KMS-11 (cell line): Measurements from ENCODE around the gene MAP2K7.

ENCODE experiments used
- H2AFZ ChIP-seq: fragments of 200-600 bp; sonication (generic); 2 replicates; pipeline ENCODE4 v1.6.1; 2016; ENCODE audit warnings: antibody characterized with exemption, mixed run types, low read depth
- H3K27ac ChIP-seq: fragments of 200-600 bp; sonication (generic); 2 replicates; pipeline ENCODE4 v1.6.1; 2016; ENCODE audit warnings: mild to moderate bottlenecking, mixed run types
- H3K27me3 ChIP-seq: fragments of 200-600 bp; sonication (generic); 2 replicates; pipeline ENCODE4 v1.6.1; 2017; ENCODE audit warnings: mild to moderate bottlenecking, low read depth, mixed run types, moderate library complexity; ENCODE audit not compliant: insufficient read depth
- H3K36me3 ChIP-seq: fragments of 200-600 bp; sonication (generic); 2 replicates; pipeline ENCODE4 v1.6.1; 2017; ENCODE audit warnings: mild to moderate bottlenecking, mixed run types; ENCODE audit not compliant: insufficient read depth
- H3K4me1 ChIP-seq: fragments of 200-600 bp; sonication (generic); 2 replicates; pipeline ENCODE4 v1.6.1; 2016; ENCODE audit warnings: mild to moderate bottlenecking, low read depth, mixed run types; ENCODE audit not compliant: poor library complexity, severe bottlenecking
- H3K4me2 ChIP-seq: fragments of 200-600 bp; sonication (generic); 2 replicates; pipeline ENCODE4 v1.7.0; 2016; ENCODE audit warnings: mild to moderate bottlenecking, mixed run types
- H3K4me3 ChIP-seq: fragments of 200-600 bp; sonication (generic); IDR thresholded peaks from 2 replicates; pipeline ENCODE4 v1.6.1; 2017; ENCODE audit warnings: low read depth, low read length, mixed read lengths; ENCODE audit not compliant: insufficient read depth
- H3K79me2 ChIP-seq: fragments of 200-600 bp; sonication (generic); 2 replicates; pipeline ENCODE4 v1.6.1; 2016; ENCODE audit warnings: low read depth, mixed run types; ENCODE audit not compliant: insufficient read depth
- H3K9ac ChIP-seq: fragments of 200-600 bp; sonication (generic); 2 replicates; pipeline ENCODE4 v1.6.1; 2016; ENCODE audit warnings: mild to moderate bottlenecking, mixed run types
- H4K20me1 ChIP-seq: fragments of 200-600 bp; sonication (generic); 2 replicates; pipeline ENCODE4 v1.6.1; 2016; ENCODE audit warnings: mild to moderate bottlenecking, mixed run types; ENCODE audit not compliant: insufficient read depth
- TF ChIP-seq, protein P1 (sequence below): fragments of 200-600 bp; sonication (generic); conservative IDR thresholded peaks from 2 replicates; pipeline ENCODE4 v1.6.1; 2017; ENCODE audit warnings: low read depth, mild to moderate bottlenecking, antibody characterized with exemption, low read length, moderate library complexity, mixed read lengths

The MAP2K7 gene

DNA sequence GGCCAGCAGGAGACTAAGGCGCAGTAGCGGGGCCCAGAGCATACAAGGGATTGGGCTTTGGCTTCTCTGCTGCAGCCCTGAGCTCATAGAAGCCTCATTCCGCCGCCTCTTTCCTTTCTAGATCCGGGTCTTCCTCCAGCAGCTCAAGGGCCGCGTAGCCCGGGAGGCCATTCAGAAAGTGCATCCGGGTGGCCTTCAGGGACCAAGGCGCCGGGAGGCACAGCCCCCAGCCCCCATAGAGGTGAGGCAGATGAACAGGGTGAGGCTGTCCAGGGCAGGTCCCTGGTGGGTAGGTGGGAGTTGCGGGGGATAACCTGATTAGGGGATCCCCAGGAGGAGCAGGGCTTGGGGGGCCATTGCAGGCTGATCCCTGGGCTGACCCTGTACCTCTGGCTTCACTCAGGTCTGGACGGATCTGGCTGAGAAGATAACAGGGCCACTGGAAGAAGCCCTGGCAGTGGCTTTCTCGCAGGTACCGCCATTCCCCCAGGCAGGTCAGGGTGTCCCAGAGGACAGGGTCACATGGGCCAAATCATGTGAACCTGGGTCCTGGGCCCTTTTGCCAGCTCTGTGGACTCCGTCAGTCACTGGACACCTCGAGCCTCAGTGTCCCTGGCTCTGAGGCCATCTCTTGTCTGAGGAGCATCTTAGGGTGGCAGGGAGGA lies 17.8 kb downstream of the MAP2K7 start:
- peak overlapping the region; percentile 60 for H3K4me2 ChIP-seq
- no peak overlapping the region for H3K9ac ChIP-seq
- no peaks in the 10 kb centered on the region for H3K79me2 ChIP-seq
- peaks cover 18% of the 10 kb centered on the region for H3K27me3 ChIP-seq
- H3K36me3 ChIP-seq, result no peaks in the 10 kb centered on the region
- peaks cover 14% of the 10 kb centered on the region for H3K4me1 ChIP-seq
- 0 out of 2 replicates have a peak overlapping the region, but pooled peaks have one; percentile 34 for H2AFZ ChIP-seq
- H4K20me1 ChIP-seq, result no peaks in the 10 kb centered on the region
- TF ChIP-seq, protein P1, sequence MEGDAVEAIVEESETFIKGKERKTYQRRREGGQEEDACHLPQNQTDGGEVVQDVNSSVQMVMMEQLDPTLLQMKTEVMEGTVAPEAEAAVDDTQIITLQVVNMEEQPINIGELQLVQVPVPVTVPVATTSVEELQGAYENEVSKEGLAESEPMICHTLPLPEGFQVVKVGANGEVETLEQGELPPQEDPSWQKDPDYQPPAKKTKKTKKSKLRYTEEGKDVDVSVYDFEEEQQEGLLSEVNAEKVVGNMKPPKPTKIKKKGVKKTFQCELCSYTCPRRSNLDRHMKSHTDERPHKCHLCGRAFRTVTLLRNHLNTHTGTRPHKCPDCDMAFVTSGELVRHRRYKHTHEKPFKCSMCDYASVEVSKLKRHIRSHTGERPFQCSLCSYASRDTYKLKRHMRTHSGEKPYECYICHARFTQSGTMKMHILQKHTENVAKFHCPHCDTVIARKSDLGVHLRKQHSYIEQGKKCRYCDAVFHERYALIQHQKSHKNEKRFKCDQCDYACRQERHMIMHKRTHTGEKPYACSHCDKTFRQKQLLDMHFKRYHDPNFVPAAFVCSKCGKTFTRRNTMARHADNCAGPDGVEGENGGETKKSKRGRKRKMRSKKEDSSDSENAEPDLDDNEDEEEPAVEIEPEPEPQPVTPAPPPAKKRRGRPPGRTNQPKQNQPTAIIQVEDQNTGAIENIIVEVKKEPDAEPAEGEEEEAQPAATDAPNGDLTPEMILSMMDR, result no peak
- H3K27ac ChIP-seq, result no peak overlapping the region
- no peak overlapping the region for H3K4me3 ChIP-seq

DNA sequence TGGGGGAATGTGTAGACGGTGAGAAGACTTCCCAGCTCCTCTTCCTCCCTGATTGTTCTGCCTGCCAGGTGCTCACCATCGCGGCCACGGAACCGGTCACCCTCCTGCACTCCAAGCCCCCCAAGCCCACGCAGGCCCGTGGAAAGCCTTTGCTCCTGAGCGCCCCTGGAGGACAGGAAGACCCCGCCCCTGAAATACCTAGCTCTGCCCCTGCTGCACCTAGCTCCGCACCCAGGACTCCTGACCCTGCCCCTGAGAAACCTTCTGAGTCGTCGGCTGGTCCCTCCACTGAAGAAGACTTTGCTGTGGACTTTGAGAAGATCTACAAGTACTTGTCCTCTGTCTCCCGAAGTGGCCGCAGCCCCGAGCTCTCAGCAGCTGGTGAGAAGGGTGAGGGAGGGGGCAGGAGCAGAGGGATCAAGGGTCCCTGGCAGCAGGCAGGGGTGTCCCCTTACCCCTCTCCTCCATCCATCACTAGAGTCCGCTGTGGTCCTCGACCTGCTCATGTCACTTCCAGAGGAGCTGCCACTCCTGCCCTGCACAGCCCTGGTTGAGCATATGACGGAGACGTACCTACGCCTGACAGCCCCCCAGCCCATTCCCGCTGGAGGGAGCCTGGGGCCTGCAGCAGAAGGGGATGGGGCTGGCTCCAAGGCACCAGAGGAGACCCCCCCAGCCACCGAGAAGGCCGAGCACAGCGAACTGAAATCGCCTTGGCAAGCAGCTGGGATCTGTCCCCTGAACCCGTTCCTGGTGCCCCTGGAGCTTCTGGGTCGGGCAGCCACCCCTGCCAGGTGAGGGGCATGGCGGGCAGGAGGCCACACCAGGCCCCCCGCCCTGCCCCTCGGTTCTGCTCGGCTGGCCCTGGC lies 18.5 kb downstream of the MAP2K7 start:
- Histone ChIP-seq H4K20me1 (no peaks in the 10 kb centered on the region), H3K79me2 (no peaks in the 10 kb centered on the region), H3K4me1 (peaks cover 14% of the 10 kb centered on the region), H3K27ac (no peak overlapping the region), H3K9ac (no peak overlapping the region), H2AFZ (no peak overlapping the region), H3K4me2 (no peak overlapping the region), H3K4me3 (no peak overlapping the region), H3K27me3 (peaks cover 13% of the 10 kb centered on the region; the same call in 1 of the 2 replicates), H3K36me3 (no peaks in the 10 kb centered on the region)
- TF ChIP-seq, protein P1, result no peak

DNA sequence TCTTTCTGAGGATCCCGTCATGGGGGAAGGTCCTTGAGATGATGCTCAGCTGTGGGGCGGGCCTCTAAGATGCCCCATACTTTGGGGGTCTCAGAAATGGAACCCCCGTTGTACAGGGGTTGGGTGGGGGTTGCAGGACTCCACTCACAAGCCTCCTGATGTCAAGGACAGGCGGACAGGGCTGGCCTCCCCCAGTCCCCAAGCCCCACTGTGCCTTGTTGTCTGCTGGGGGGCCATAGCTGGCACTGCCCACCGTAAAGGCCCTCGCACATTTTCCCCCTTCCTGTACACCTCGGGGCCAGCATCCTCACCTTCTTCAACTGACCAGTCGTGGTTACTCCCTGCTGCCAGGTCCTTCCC lies 19.1 kb downstream of the MAP2K7 start:
- Histone ChIP-seq H3K4me3 (no peak overlapping the region), H3K9ac (no peak overlapping the region), H3K36me3 (no peaks in the 10 kb centered on the region), H3K27me3 (peaks cover 8% of the 10 kb centered on the region; the same call in 1 of the 2 replicates), H2AFZ (no peak overlapping the region), H3K79me2 (no peaks in the 10 kb centered on the region), H4K20me1 (no peaks in the 10 kb centered on the region), H3K27ac (no peak overlapping the region), H3K4me1 (peaks cover 14% of the 10 kb centered on the region), H3K4me2 (no peak overlapping the region)
- TF ChIP-seq, protein P1, result no peak

DNA sequence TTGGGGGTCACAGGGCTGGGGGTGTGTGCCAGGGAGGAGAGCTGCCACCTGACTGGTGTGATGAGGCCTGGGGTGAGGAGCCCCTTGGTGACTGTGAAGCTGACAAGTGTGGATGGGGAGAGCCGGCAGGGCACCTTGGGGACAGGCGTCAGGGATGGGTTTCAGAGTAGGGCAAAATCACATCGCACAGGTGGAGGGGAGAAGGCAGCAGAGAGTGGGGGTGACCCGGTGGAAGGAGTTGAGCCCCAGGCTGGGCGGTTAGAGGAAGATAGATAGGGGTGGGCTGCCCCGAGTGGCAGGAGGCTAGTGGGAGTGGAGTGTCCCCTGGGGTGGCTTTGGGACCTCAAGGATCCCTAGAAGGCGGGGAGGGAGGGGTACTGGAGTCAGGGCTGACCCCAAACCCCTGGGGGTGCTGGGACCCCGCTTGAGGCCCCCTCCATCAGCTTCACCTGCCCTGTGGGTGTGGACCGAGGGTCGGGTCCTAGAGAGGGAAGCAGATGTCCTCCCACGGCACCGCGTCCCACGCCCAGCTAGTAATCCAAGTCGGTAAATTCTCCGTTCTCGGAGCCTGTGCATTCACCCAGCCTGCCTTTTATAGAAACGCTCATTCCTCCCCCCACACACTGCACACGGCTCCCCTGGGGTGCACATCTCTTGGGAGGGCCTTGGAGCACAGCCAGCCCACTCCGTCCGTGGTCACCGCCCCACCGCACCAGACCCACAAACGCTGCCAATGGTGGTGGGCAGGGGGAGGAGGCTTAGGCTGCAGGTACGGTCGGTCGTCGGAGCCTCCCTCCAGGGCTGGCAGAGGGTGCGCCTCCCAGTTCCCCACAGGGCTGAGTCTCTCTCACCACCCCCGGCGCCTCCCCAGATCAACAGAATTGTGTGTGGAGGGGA lies 19.9 kb downstream of the MAP2K7 start:
- H2AFZ ChIP-seq, result no peak overlapping the region
- H3K4me1 ChIP-seq, result peaks cover 14% of the 10 kb centered on the region
- no peaks in the 10 kb centered on the region for H3K79me2 ChIP-seq
- TF ChIP-seq, protein P1, result no peak
- no peak overlapping the region for H3K27ac ChIP-seq
- no peaks in the 10 kb centered on the region for H4K20me1 ChIP-seq
- no peaks in the 10 kb centered on the region for H3K36me3 ChIP-seq
- no peak overlapping the region for H3K4me3 ChIP-seq
- no peak overlapping the region for H3K4me2 ChIP-seq
- H3K9ac ChIP-seq, result no peak overlapping the region
- H3K27me3 ChIP-seq, result 0 out of 2 replicates have a peak, but pooled peaks cover 1% of the 10 kb centered on the region
